A673 (cell line): ENCODE results near the gene ARID5B. TPM values are rescaled to one million over a fixed set of nuclear protein-coding genes. Genes with fewer than 3 reads are reported as not detected.

Source experiments
- BruUV-seq: library from RNA; stranded (reverse); fragments of 400-500 nt; replicated peaks from 2 replicates; lab custom pipeline; 2021; lab: Mats Ljungman, UMichigan
- CTCF ChIA-PET: fragments of 300-600 bp; sonication (Branson Sonifier 250); formaldehyde crosslinking; loops from one replicate; lab custom pipeline; 2022; ENCODE audit warnings: antibody characterized with exemption; lab: Charles Lee
- POLR2A ChIA-PET: fragments of 300-600 bp; sonication (Branson Sonifier 250); formaldehyde crosslinking; loops from one replicate; lab custom pipeline; 2022; ENCODE audit warnings: antibody characterized with exemption; ENCODE audit not compliant: low non-redundant PET; lab: Charles Lee
- DNase-seq: peaks from one replicate; pipeline ENCODE4 v3.0.0-alpha.2; 2015; ENCODE audit warnings: low spot score
- H3K27ac ChIP-seq: fragments of 200-600 bp; sonication (generic); 2 replicates; pipeline ENCODE4 v1.5.1; 2016; ENCODE audit warnings: mixed run types, low read depth, mild to moderate bottlenecking, mixed read lengths, antibody characterized with exemption, low read length; ENCODE audit not compliant: poor library complexity, severe bottlenecking
- H3K27me3 ChIP-seq: fragments of 200-600 bp; sonication (generic); replicated peaks from 2 replicates; pipeline ENCODE4 v1.6.1; 2017; ENCODE audit warnings: mixed run types, low read depth, mild to moderate bottlenecking, mixed read lengths, antibody characterized with exemption, low read length; ENCODE audit not compliant: insufficient read depth, poor library complexity
- H3K36me3 ChIP-seq: fragments of 200-600 bp; sonication (generic); 2 replicates; pipeline ENCODE4 v1.6.1; 2016; ENCODE audit warnings: mixed run types, mild to moderate bottlenecking, mixed read lengths, antibody characterized with exemption, low read length; ENCODE audit not compliant: insufficient read depth, poor library complexity, severe bottlenecking
- H3K4me1 ChIP-seq: fragments of 200-600 bp; sonication (generic); 2 replicates; pipeline ENCODE4 v1.6.1; 2017; ENCODE audit warnings: mixed run types, mild to moderate bottlenecking, mixed read lengths, antibody characterized with exemption, low read length; ENCODE audit not compliant: insufficient read depth, poor library complexity, severe bottlenecking
- H3K4me3 ChIP-seq: fragments of 200-600 bp; sonication (generic); 2 replicates; pipeline ENCODE4 v1.5.1; 2016; ENCODE audit warnings: low read depth, mixed run types, mild to moderate bottlenecking, mixed read lengths, low read length; ENCODE audit not compliant: poor library complexity, severe bottlenecking
- H3K9me3 ChIP-seq: fragments of 200-600 bp; sonication (generic); 2 replicates; pipeline ENCODE4 v1.6.1; 2016; ENCODE audit warnings: mixed run types, low read depth, mild to moderate bottlenecking, mixed read lengths, antibody characterized with exemption, low read length; ENCODE audit not compliant: poor library complexity, severe bottlenecking
- EZH2 ChIP-seq: fragments of 200-600 bp; sonication (generic); IDR thresholded peaks from 2 replicates; pipeline ENCODE4 v1.6.1; 2017; ENCODE audit warnings: borderline replicate concordance, low read depth, mild to moderate bottlenecking, mixed read lengths, antibody characterized with exemption, low read length; ENCODE audit not compliant: poor library complexity, severe bottlenecking
- intact Hi-C: fragments of 100-400 bp; cut with micrococcal nuclease; formaldehyde crosslinking; loops from one replicate; pipeline ENCODE4 v1.10.0; 2022; ENCODE audit not compliant: unreplicated experiment
- total RNA-seq: library from RNA; stranded (reverse); gene quantifications from 2 replicates; pipeline ENCODE4 v1.2.3, GENCODE V29; 2021
- TF ChIP-seq, protein P1 (sequence below): fragments of 300-800, 200-600 bp; sonication (generic); conservative IDR thresholded peaks from 2 replicates; pipeline ENCODE4 v1.5.1; 2017; ENCODE audit warnings: low read depth, mild to moderate bottlenecking, antibody characterized with exemption, low read length, moderate library complexity, mixed read lengths

ARID5B gene
- total RNA-seq, 1 experiment from 2014 or later: 29.0 TPM

DNA sequence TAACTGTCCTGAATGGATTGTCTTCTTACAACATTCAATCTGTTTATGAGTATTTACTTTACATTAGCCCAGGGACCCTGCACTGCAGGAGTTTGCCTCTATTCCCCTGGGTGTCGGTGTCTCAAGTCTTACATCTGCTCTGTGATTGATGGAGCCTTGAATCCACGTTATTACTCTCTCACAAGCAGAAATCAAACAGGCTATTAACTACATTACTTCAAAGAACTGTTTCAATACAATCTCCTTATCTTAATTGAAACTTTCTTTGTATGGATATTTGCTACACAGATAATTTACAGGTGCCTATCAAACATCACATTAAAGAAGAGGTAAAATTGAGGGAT is 3.1 kb upstream of the ARID5B start:
- peak; percentile 84 for DNase-seq
- intact Hi-C loops: loop anchor here (2.0 kb wide), 1 partner anchor 62 kb away; no protein-coding TSS in a partner anchor
- ChIA-PET POLR2A (interaction anchor here (0.6 kb wide), 1 partner anchor 62 kb away, joined by 3 read pairs; no protein-coding TSS in a partner anchor), CTCF (interaction anchor here (0.6 kb wide), 2 partner anchors 96 to 407 kb away, joined by 3 to 10 read pairs; no protein-coding TSS in a partner anchor)
- BruUV-seq: no TSS peak
- Histone ChIP-seq H3K9me3 (no peaks in the 10 kb centered on the region), H3K4me3 (peak overlapping the region; percentile 68), H3K27me3 (no peaks in the 10 kb centered on the region), H3K36me3 (no peaks in the 10 kb centered on the region), H3K4me1 (peaks cover 26% of the 10 kb centered on the region), H3K27ac (peak overlapping the region; percentile 99)
- TF ChIP-seq EZH2: no peak
- TF ChIP-seq, protein P1, sequence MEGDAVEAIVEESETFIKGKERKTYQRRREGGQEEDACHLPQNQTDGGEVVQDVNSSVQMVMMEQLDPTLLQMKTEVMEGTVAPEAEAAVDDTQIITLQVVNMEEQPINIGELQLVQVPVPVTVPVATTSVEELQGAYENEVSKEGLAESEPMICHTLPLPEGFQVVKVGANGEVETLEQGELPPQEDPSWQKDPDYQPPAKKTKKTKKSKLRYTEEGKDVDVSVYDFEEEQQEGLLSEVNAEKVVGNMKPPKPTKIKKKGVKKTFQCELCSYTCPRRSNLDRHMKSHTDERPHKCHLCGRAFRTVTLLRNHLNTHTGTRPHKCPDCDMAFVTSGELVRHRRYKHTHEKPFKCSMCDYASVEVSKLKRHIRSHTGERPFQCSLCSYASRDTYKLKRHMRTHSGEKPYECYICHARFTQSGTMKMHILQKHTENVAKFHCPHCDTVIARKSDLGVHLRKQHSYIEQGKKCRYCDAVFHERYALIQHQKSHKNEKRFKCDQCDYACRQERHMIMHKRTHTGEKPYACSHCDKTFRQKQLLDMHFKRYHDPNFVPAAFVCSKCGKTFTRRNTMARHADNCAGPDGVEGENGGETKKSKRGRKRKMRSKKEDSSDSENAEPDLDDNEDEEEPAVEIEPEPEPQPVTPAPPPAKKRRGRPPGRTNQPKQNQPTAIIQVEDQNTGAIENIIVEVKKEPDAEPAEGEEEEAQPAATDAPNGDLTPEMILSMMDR: no peak

GRCh38 chr10:61899069-61899531 is 2.4 kb upstream of the ARID5B start:
- peak overlapping the region; percentile 99 for H3K27ac ChIP-seq
- no peaks in the 10 kb centered on the region for H3K36me3 ChIP-seq

GRCh38 chr10:61899663-61899996 is 1.9 kb upstream of the ARID5B start:
- peaks cover 32% of the 10 kb centered on the region for H3K4me1 ChIP-seq
- intact Hi-C loops: loop anchor here (2.0 kb wide), 1 partner anchor 63 kb away; no protein-coding TSS in a partner anchor
- ChIA-PET CTCF (interaction anchor here (0.6 to 2.2 kb wide), 4 partner anchors 9 to 345 kb away, joined by 3 to 7 read pairs (median 6); no protein-coding TSS in a partner anchor), POLR2A (interaction anchor here (0.6 kb wide), 1 partner anchor 296 kb away, joined by 3 read pairs; no protein-coding TSS in a partner anchor)
- no peaks in the 10 kb centered on the region for H3K27me3 ChIP-seq
- DNase-seq: no peak
- no peaks in the 10 kb centered on the region for H3K9me3 ChIP-seq
- peak overlapping the region; percentile 99 for H3K27ac ChIP-seq
- TF ChIP-seq EZH2: no peak
- TF ChIP-seq, protein P1: no peak
- no peaks in the 10 kb centered on the region for H3K36me3 ChIP-seq
- H3K4me3 ChIP-seq: peak overlapping the region; percentile 68
- BruUV-seq: TSS peak; percentile 68

More at GRCh38 chr10:61899069-61899531, 2.4 kb upstream of the ARID5B start:
- H3K27me3 ChIP-seq: no peaks in the 10 kb centered on the region
- intact Hi-C loops: loop anchor here (2.0 kb wide), 1 partner anchor 62 kb away; no protein-coding TSS in a partner anchor
- H3K4me3 ChIP-seq: peak overlapping the region; percentile 68
- BruUV-seq: no TSS peak
- no peak for TF ChIP-seq EZH2
- TF ChIP-seq, protein P1: no peak
- peaks cover 28% of the 10 kb centered on the region for H3K4me1 ChIP-seq
- DNase-seq: peak; percentile 89
- ChIA-PET POLR2A (interaction anchor here (0.6 kb wide), 2 partner anchors 63 to 297 kb away, joined by 3 read pairs; no protein-coding TSS in a partner anchor), CTCF (interaction anchor here (0.6 to 2.2 kb wide), 3 partner anchors 139 to 408 kb away, joined by 3 to 10 read pairs (median 7); no protein-coding TSS in a partner anchor)
- no peaks in the 10 kb centered on the region for H3K9me3 ChIP-seq
